Endodermal cell (in vitro differentiated cells): ENCODE data around the gene ZNF407. TPM values are rescaled to one million over a fixed set of nuclear protein-coding genes. Genes with fewer than 3 reads are reported as not detected.

Source experiments
- DNase-seq: peaks from one replicate; pipeline ENCODE4 v3.0.0-alpha.2; 2017
- H3K27ac ChIP-seq: 2 replicates; pipeline ENCODE4 v1.5.1; 2013; ENCODE audit warnings: mild to moderate bottlenecking, low read depth, low read length, moderate library complexity
- H3K27me3 ChIP-seq: 2 replicates; pipeline ENCODE4 v1.6.1; 2013; ENCODE audit warnings: mild to moderate bottlenecking, low read length, moderate library complexity; ENCODE audit not compliant: insufficient read depth, control insufficient read depth, poor library complexity, severe bottlenecking
- H3K36me3 ChIP-seq: 2 replicates; pipeline ENCODE4 v1.7.0; 2013; ENCODE audit warnings: mild to moderate bottlenecking, low read length, moderate library complexity; ENCODE audit not compliant: control insufficient read depth, insufficient read depth
- H3K4me1 ChIP-seq: one replicate; pipeline ENCODE4 v1.7.0; 2013; ENCODE audit warnings: low read length; ENCODE audit not compliant: control insufficient read depth, insufficient read depth
- H3K4me3 ChIP-seq: 2 replicates; pipeline ENCODE4 v1.5.1; 2013; ENCODE audit warnings: mild to moderate bottlenecking, low read length, moderate library complexity
- H3K9ac ChIP-seq: 2 replicates; pipeline ENCODE4 v1.6.1; 2013; ENCODE audit warnings: mild to moderate bottlenecking, low read length, moderate library complexity; ENCODE audit not compliant: poor library complexity, severe bottlenecking; ENCODE audit errors: extremely low read depth
- H3K9me3 ChIP-seq: 2 replicates; pipeline ENCODE4 v1.6.1; 2013; ENCODE audit warnings: mild to moderate bottlenecking, low read length, moderate library complexity; ENCODE audit not compliant: control insufficient read depth
- H3K27ac Mint-ChIP-seq: 2 replicates; pipeline ENCODE4 v1.8.0; 2020; ENCODE audit warnings: mixed read lengths
- H3K27me3 Mint-ChIP-seq: 2 replicates; pipeline ENCODE4 v1.8.0; 2021; ENCODE audit warnings: mild to moderate bottlenecking, mixed read lengths; ENCODE audit not compliant: insufficient read depth
- H3K36me3 Mint-ChIP-seq: 2 replicates; pipeline ENCODE4 v1.8.0; 2020; ENCODE audit warnings: low read depth, mixed read lengths
- H3K4me1 Mint-ChIP-seq: 2 replicates; pipeline ENCODE4 v1.8.0; 2020; ENCODE audit warnings: mixed read lengths
- H3K4me3 Mint-ChIP-seq: 2 replicates; pipeline ENCODE4 v1.8.0; 2020; ENCODE audit warnings: mild to moderate bottlenecking, moderate library complexity, mixed read lengths
- H3K9me3 Mint-ChIP-seq: 2 replicates; pipeline ENCODE4 v1.8.0; 2020; ENCODE audit warnings: mild to moderate bottlenecking, mixed read lengths
- CTCF ChIP-seq: fragments of 200-600 bp; sonication (generic); conservative IDR thresholded peaks from 2 replicates; pipeline ENCODE4 v1.5.0; 2021; ENCODE audit warnings: antibody characterized with exemption, mild to moderate bottlenecking
- WGBS, 2 experiments: methylation state at CpG; one replicate each; pipeline versions ENCODE4 v1.1.5 to v1.1.7; 2013; ENCODE audit warnings: missing lambda C conversion rate in 2 of 2, mixed read lengths in 1 of 2; ENCODE audit not compliant: insufficient coverage in 1 of 2, insufficient read length in 1 of 2; 5-methylcytosine and 5-hydroxymethylcytosine counted together
- total RNA-seq, 2 donors: library from RNA; stranded (reverse); fragmentation: NEBNext Ultra II Directional in 1 of 2; extraction: Animal tissue kit (Norgen Biotek cat#: 25700) in 1 of 2; gene quantifications; 2 replicates in 1 of 2; 3 replicates in 1 of 2; pipeline ENCODE4 v1.2.1, GENCODE V29; 2021

Gene ZNF407
- total RNA-seq, 2 donors from 2014 or later, result 7.6 to 13.1 TPM

DNA sequence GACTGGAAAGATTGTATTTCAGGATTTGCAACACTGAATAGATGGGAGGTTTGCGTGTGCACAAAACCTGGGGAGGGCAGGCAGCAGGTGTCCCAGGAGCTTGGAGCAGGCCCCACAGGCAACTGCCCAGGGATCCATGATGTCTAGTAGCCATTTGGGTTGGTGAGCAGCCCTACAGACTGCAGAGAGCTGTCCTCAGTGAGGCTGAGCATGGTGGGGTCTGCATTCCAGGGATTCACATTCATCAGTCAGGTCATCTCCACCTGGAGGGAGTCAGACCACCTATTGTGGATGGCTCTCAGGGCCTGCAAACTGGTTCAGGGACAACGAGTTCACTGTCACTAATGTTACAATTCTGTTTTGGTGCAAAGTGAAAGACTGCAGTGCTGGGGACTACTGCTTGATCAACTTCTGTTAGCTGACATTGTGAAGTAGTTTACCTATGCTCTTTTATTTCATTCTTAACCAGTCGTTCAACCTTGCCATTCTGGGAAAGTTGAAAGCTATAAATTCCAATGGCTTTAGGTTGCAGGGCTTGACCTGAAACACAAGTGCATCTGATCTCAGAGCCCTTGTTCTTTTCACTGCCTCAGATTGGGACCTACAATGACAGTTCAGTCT is 222.6 kb downstream of the ZNF407 start:
- Histone ChIP-seq H3K9me3 (no peaks in the 10 kb centered on the region), H3K27ac (no peak overlapping the region), H3K36me3 (no peaks in the 10 kb centered on the region), H3K4me1 (peaks cover 5% of the 10 kb centered on the region), H3K4me3 (no peak overlapping the region), H3K27me3 (no peaks in the 10 kb centered on the region), H3K9ac (no peak overlapping the region)
- Mint-ChIP-seq H3K4me3 (no peak overlapping the region), H3K36me3 (no peaks in the 10 kb centered on the region), H3K4me1 (no peaks in the 10 kb centered on the region), H3K9me3 (peaks cover 1% of the 10 kb centered on the region), H3K27ac (no peak overlapping the region), H3K27me3 (no peaks in the 10 kb centered on the region)
- no peak for TF ChIP-seq CTCF
- peak; percentile 64 for DNase-seq
- WGBS, 2 experiments, result 82 to 90% methylated on average over 3 of the region's 3 CpGs

DNA sequence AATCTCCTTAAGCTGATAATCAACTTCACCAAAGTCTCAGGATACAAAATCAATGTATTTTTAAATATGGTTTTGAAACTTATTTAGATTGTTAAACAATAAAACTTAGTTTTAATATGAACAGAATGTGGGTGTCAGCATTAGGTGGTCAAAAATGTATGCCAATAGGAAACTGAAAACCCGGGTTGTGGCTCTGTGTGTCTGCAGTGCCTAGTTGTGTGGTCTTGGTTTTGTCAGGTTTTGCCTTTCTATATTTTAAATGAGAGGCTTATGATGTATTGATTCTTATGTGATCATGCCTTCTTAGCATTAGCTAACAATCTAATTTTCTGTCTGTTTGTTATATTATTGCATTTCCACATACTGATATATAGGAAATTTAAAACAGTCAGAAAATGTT is 227.8 kb downstream of the ZNF407 start:
- WGBS, 2 experiments, result 86% methylated on average over 1 of the region's 1 CpG; no CpG with 5 or more reads in 1 of the 2 experiments
- Histone ChIP-seq H3K4me3 (no peak overlapping the region), H3K9me3 (no peaks in the 10 kb centered on the region), H3K36me3 (no peaks in the 10 kb centered on the region), H3K27me3 (no peaks in the 10 kb centered on the region), H3K4me1 (no peaks in the 10 kb centered on the region), H3K9ac (no peak overlapping the region), H3K27ac (no peak overlapping the region)
- Mint-ChIP-seq H3K36me3 (no peaks in the 10 kb centered on the region), H3K27me3 (no peaks in the 10 kb centered on the region), H3K4me3 (no peak overlapping the region), H3K9me3 (peaks cover 1% of the 10 kb centered on the region), H3K4me1 (no peaks in the 10 kb centered on the region), H3K27ac (no peak overlapping the region)
- DNase-seq, result no peak
- no peak for TF ChIP-seq CTCF

DNA sequence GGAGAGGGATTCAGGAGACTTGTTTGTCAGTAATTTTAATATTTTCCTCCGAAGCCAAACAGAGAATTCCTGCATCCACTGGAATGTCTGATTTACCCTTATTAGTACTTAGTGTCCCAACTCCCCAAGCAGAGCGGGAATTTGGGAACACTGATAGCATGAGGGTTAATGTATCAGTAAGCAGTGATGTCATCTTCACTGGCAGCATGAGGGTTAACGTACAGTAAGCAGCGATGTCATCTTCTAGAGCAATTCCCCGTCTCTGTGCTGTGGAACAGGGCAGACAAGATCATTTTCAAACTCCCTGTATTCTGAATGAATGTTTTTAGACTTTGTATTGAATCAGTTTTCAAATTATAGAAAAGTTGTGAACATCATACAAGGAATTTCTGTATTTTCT is 228.9 kb downstream of the ZNF407 start:
- Mint-ChIP-seq H3K4me1 (no peaks in the 10 kb centered on the region), H3K27ac (no peak overlapping the region), H3K4me3 (no peak overlapping the region), H3K36me3 (no peaks in the 10 kb centered on the region), H3K9me3 (no peaks in the 10 kb centered on the region), H3K27me3 (no peaks in the 10 kb centered on the region)
- TF ChIP-seq CTCF, result no peak
- H3K9me3 ChIP-seq, result no peaks in the 10 kb centered on the region
- H3K9ac ChIP-seq, result no peak overlapping the region
- no peak overlapping the region for H3K4me3 ChIP-seq
- H3K27ac ChIP-seq, result no peak overlapping the region
- WGBS, 2 experiments, result 80 to 97% methylated on average over 1 to 5 of the region's 5 CpGs
- H3K4me1 ChIP-seq, result no peaks in the 10 kb centered on the region
- no peaks in the 10 kb centered on the region for H3K36me3 ChIP-seq
- DNase-seq, result no peak
- no peaks in the 10 kb centered on the region for H3K27me3 ChIP-seq
